Measurements from ENCODE around the gene RAB11FIP4.

DNA sequence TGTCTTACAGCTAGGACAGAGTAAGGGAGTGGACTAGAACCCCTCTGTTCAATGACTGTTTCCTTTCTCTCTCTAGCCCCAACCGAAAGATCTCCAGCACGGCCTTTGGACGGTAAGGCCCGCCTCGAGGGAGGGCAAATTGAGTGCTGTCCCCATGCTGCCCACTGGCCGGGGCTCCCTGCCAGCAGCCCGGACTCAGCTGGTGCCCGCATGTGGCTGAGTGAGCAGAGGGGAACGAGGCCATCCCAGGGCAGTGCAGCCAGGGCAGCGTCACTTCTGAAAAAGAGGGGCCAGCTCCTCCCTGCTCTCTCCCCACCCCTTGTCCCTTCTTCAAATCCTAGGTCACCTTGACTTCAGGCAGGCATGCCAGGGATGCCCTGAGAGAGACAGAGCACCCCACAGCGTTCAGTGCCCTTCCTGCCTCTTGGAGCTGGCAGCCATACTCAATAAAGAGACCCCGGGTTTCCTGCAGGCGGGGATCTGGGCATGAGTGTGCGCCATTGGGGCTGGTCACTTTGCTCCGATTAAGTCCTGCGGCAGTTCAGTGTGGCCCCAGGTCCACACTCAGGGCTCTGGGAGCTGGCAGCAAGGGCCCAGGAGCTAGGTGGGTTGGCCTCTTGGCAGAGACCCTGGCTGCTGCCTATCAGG is 130.9 kb downstream of the RAB11FIP4 start:
- TF ChIP-seq, protein P1, sequence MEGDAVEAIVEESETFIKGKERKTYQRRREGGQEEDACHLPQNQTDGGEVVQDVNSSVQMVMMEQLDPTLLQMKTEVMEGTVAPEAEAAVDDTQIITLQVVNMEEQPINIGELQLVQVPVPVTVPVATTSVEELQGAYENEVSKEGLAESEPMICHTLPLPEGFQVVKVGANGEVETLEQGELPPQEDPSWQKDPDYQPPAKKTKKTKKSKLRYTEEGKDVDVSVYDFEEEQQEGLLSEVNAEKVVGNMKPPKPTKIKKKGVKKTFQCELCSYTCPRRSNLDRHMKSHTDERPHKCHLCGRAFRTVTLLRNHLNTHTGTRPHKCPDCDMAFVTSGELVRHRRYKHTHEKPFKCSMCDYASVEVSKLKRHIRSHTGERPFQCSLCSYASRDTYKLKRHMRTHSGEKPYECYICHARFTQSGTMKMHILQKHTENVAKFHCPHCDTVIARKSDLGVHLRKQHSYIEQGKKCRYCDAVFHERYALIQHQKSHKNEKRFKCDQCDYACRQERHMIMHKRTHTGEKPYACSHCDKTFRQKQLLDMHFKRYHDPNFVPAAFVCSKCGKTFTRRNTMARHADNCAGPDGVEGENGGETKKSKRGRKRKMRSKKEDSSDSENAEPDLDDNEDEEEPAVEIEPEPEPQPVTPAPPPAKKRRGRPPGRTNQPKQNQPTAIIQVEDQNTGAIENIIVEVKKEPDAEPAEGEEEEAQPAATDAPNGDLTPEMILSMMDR (IDR thresholded peaks at IDR 0.05), result no peak
- TF ChIP-seq EZH2 (IDR thresholded peaks at IDR 0.05; ENCODE audit: borderline replicate concordance, insufficient read depth, low read depth, low read length, poor library complexity, severe bottlenecking), result no peak
